HCT116 (cell line): ENCODE results near the gene SEPTIN2. TPM values are rescaled to one million over a fixed set of nuclear protein-coding genes. Genes with fewer than 3 reads are reported as not detected.

Source experiments
- ATAC-seq: fragments of 200-7000 bp; cut with Tn5 transposase; 2 replicates; pipeline ENCODE4 v1.9.1; 2020; ENCODE audit warnings: mild to moderate bottlenecking, moderate library complexity
- BruUV-seq: library from RNA; stranded (reverse); fragments of 400-500 nt; replicated peaks from 2 replicates; lab custom pipeline; 2021; lab: Mats Ljungman, UMichigan
- CTCF ChIA-PET: fragments of 300-600 bp; sonication (Branson Sonifier 250); formaldehyde crosslinking; loops from one replicate; lab custom pipeline; 2021; ENCODE audit warnings: antibody characterized with exemption; lab: Charles Lee
- POLR2A ChIA-PET: fragments of 300-600, 350-600 bp; sonication (Branson Sonifier 250); formaldehyde crosslinking; loops from one replicate; lab custom pipeline; 2021; ENCODE audit warnings: antibody characterized with exemption; lab: Charles Lee
- RAD21 ChIA-PET, 2 experiments: fragments of 300-600 bp; sonication (Branson Sonifier 250); formaldehyde crosslinking; loops; one replicate each; lab custom pipeline; 2023; ENCODE audit warnings: low total read pairs in 2 of 2; ENCODE audit not compliant: uncharacterized antibody in 2 of 2, unreplicated experiment in 2 of 2, low non-redundant PET in 1 of 2; lab: Charles Lee
- DNase-seq: peaks from one replicate; pipeline ENCODE4 v3.0.0-alpha.2; 2010; ENCODE audit warnings: low read depth, low spot score
- H2AFZ ChIP-seq: fragments of 200-600 bp; shearing (Covaris generic), sonication (generic); 2 replicates; pipeline ENCODE4 v1.6.1; 2017; ENCODE audit warnings: low read depth, mixed run types, mixed read lengths, antibody characterized with exemption, low read length; ENCODE audit not compliant: poor library complexity, severe bottlenecking
- H3K27ac ChIP-seq: 2 replicates; pipeline ENCODE4 v1.5.1; 2012; ENCODE audit warnings: low read depth, low read length
- H3K27me3 ChIP-seq: fragments of 200-600 bp; sonication (generic); 2 replicates; pipeline ENCODE4 v1.6.1; 2016; ENCODE audit warnings: mixed run types, low read length, mixed read lengths; ENCODE audit not compliant: insufficient read depth
- H3K36me3 ChIP-seq, 2 experiments: fragments of 200-500 bp in 1 of 2; fragments of 200-600 bp in 1 of 2; sonication (Bioruptor generic) in 1 of 2; sonication (generic) in 1 of 2; 2 replicates each; pipeline versions ENCODE4 v1.5.1 to v1.6.1; 2014 to 2016; ENCODE audit warnings: low read length in 2 of 2, inconsistent platforms in 1 of 2, mixed read lengths in 1 of 2, mixed run types in 1 of 2; ENCODE audit not compliant: insufficient read depth in 2 of 2, control insufficient read depth in 1 of 2
- H3K4me1 ChIP-seq, 2 experiments: fragments of 200-600 bp in 1 of 2; sonication (generic) in 1 of 2; 2 replicates each; pipeline versions ENCODE4 v1.5.1 to v1.6.1; 2012 to 2017; ENCODE audit warnings: low read length in 2 of 2, inconsistent platforms in 1 of 2, mild to moderate bottlenecking in 1 of 2, mixed read lengths in 1 of 2, mixed run types in 1 of 2, moderate library complexity in 1 of 2; ENCODE audit not compliant: insufficient read depth in 2 of 2, control insufficient read depth in 1 of 2
- H3K4me2 ChIP-seq: fragments of 200-600 bp; sonication (generic); 2 replicates; pipeline ENCODE4 v1.6.1; 2017; ENCODE audit warnings: mixed run types, low read length, mixed read lengths
- H3K4me3 ChIP-seq, 2 experiments: fragments of 200-600 bp in 1 of 2; sonication (generic) in 1 of 2; replicated peaks in 1 of 2; 2 replicates each; pipeline ENCODE4 v1.5.1; 2011 to 2016; ENCODE audit warnings: low read length in 2 of 2, control low read depth in 1 of 2, low read depth in 1 of 2, mild to moderate bottlenecking in 1 of 2, mixed read lengths in 1 of 2, mixed run types in 1 of 2
- H3K79me2 ChIP-seq: fragments of 200-600 bp; sonication (generic); 2 replicates; pipeline ENCODE4 v1.6.1; 2017; ENCODE audit warnings: mild to moderate bottlenecking, mixed run types, low read length, moderate library complexity, mixed read lengths; ENCODE audit not compliant: insufficient read depth
- H3K9ac ChIP-seq: fragments of 200-600 bp; sonication (generic); 2 replicates; pipeline ENCODE4 v1.6.1; 2016; ENCODE audit warnings: low read length, mixed read lengths
- H3K9me2 ChIP-seq: fragments of 200-600 bp; sonication (generic), shearing (Covaris generic); 2 replicates; pipeline ENCODE4 v1.6.1; 2017; ENCODE audit warnings: mixed run types, mild to moderate bottlenecking, moderate library complexity; ENCODE audit not compliant: insufficient read depth
- H3K9me3 ChIP-seq, 2 experiments: fragments of 200-500 bp in 1 of 2; fragments of 200-600 bp in 1 of 2; sonication (Bioruptor generic) in 1 of 2; sonication (generic) in 1 of 2; 2 replicates each; pipeline ENCODE4 v1.6.1; 2014 to 2017; ENCODE audit warnings: low read length in 2 of 2, mixed read lengths in 2 of 2, inconsistent platforms in 1 of 2, low read depth in 1 of 2, mild to moderate bottlenecking in 1 of 2, mixed run types in 1 of 2, moderate library complexity in 1 of 2; ENCODE audit not compliant: control insufficient read depth in 1 of 2, insufficient read depth in 1 of 2
- H4K20me1 ChIP-seq: fragments of 200-600 bp; sonication (generic), shearing (Covaris generic); 2 replicates; pipeline ENCODE4 v1.6.1; 2017; ENCODE audit warnings: mixed run types, mild to moderate bottlenecking, moderate library complexity; ENCODE audit not compliant: insufficient read depth
- CBX3 ChIP-seq: IDR thresholded peaks from 2 replicates; pipeline ENCODE4 v1.6.1; 2012; ENCODE audit warnings: low read depth
- CEBPB ChIP-seq: IDR thresholded peaks from 2 replicates; pipeline ENCODE4 v1.6.1; 2012; ENCODE audit warnings: low read depth
- ELF1 ChIP-seq: IDR thresholded peaks from 2 replicates; pipeline ENCODE4 v1.6.1; 2012; ENCODE audit warnings: low read depth, borderline replicate concordance
- EZH2 ChIP-seq: fragments of 200-600 bp; sonication (generic); IDR thresholded peaks from 2 replicates; pipeline ENCODE4 v1.6.1; 2017; ENCODE audit warnings: antibody characterized with exemption, mixed run types
- EZH2phosphoT487 ChIP-seq: fragments of 200-600 bp; IDR thresholded peaks from 2 replicates; pipeline ENCODE4 v1.6.1; 2018; ENCODE audit warnings: antibody characterized with exemption, borderline replicate concordance
- FOSL1 ChIP-seq: IDR thresholded peaks from 2 replicates; pipeline ENCODE4 v1.6.1; 2012; ENCODE audit warnings: low read depth
- JUND ChIP-seq: IDR thresholded peaks from 2 replicates; pipeline ENCODE4 v1.6.1; 2012
- RAD21 ChIP-seq: IDR thresholded peaks from 2 replicates; pipeline ENCODE4 v1.6.1; 2012; ENCODE audit warnings: low read depth, mild to moderate bottlenecking
- REST ChIP-seq: IDR thresholded peaks from 2 replicates; pipeline ENCODE4 v1.6.1; 2012; ENCODE audit warnings: low read depth
- SIN3A ChIP-seq: IDR thresholded peaks from 2 replicates; pipeline ENCODE4 v1.6.1; 2012; ENCODE audit warnings: low read depth
- SP1 ChIP-seq: IDR thresholded peaks from 2 replicates; pipeline ENCODE4 v1.6.1; 2012; ENCODE audit warnings: low read depth
- SRF ChIP-seq: IDR thresholded peaks from 2 replicates; pipeline ENCODE4 v1.6.1; 2012; ENCODE audit warnings: low read depth
- ZNF274 ChIP-seq: fragments of 200-500 bp; sonication (Bioruptor generic); IDR thresholded peaks from 2 replicates; pipeline ENCODE4 v1.6.1; 2014; ENCODE audit warnings: mild to moderate bottlenecking, low read depth, low read length, inconsistent platforms
- intact Hi-C: fragments of 100-400 bp; cut with micrococcal nuclease; formaldehyde crosslinking; loops from 2 replicates; pipeline ENCODE4 v1.10.0; 2022
- total RNA-seq: library from RNA; stranded (reverse); gene quantifications from one replicate; pipeline ENCODE4 v1.2.1, GENCODE V29; 2021; ENCODE audit not compliant: unreplicated experiment
- TF ChIP-seq, protein P1 (sequence below): IDR thresholded peaks from 2 replicates; pipeline ENCODE4 v1.6.1; 2012

The SEPTIN2 gene
- total RNA-seq, 1 experiment from 2014 or later = 317 TPM

GRCh38 chr2:241350878-241351639, 35.3 kb downstream of the SEPTIN2 start:
- RAD21 ChIA-PET = no interaction called here
- no peak overlapping the region for H3K27ac ChIP-seq
- TF ChIP-seq SP1 (no peak), EZH2phosphoT487 (no peak), CBX3 (no peak), JUND (no peak), FOSL1 (no peak), REST (no peak), SRF (no peak), ELF1 (no peak), CEBPB (no peak), RAD21 (no peak), SIN3A (no peak), ZNF274 (no peak), EZH2 (no peak)
- TF ChIP-seq, protein P1, sequence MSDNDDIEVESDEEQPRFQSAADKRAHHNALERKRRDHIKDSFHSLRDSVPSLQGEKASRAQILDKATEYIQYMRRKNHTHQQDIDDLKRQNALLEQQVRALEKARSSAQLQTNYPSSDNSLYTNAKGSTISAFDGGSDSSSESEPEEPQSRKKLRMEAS = no peak
- H3K9ac ChIP-seq = no peak overlapping the region
- no peaks in the 10 kb centered on the region for H3K9me2 ChIP-seq
- POLR2A ChIA-PET = no interaction called here
- no peak overlapping the region for H2AFZ ChIP-seq
- H3K4me3 ChIP-seq = no peak overlapping the region
- no peak overlapping the region for H3K4me2 ChIP-seq
- no peaks in the 10 kb centered on the region for H3K27me3 ChIP-seq
- H3K4me1 ChIP-seq = peaks cover 13 to 14% of the 10 kb centered on the region in 2 experiments
- BruUV-seq = no TSS peak
- peaks cover 43 to 71% of the 10 kb centered on the region in 2 experiments; a peak in 3 of 4 replicates for H3K36me3 ChIP-seq
- peaks cover 3% of the 10 kb centered on the region; the same call in 1 of the 2 replicates for H3K79me2 ChIP-seq
- CTCF ChIA-PET = no interaction called here
- intact Hi-C loops = no loop called here
- H3K9me3 ChIP-seq = no peaks in the 10 kb centered on the region
- 0 out of 2 replicates have a peak, but pooled peaks cover 3% of the 10 kb centered on the region for H4K20me1 ChIP-seq
- ATAC-seq (no peak), DNase-seq (no peak)
